Endothelial cell of umbilical vein (primary cell): Measurements from ENCODE around the gene STAT5B.

Source experiments
- CTCF ChIP-seq, 2 donors: IDR thresholded peaks; 1 replicate in 1 of 2; 2 replicates in 1 of 2; pipeline ENCODE4 v1.5.1; 2011; ENCODE audit warnings: low read length in 2 of 2, mild to moderate bottlenecking in 2 of 2, moderate library complexity in 2 of 2, control low read depth in 1 of 2, inconsistent platforms in 1 of 2, low read depth in 1 of 2; ENCODE audit not compliant: insufficient read depth in 1 of 2; ENCODE audit errors: extremely low read depth in 1 of 2
- EZH2 ChIP-seq: IDR thresholded peaks from 2 replicates; pipeline ENCODE4 v1.6.1; 2012; ENCODE audit warnings: borderline replicate concordance, low read depth, mild to moderate bottlenecking, moderate library complexity, low read length, inconsistent platforms; ENCODE audit not compliant: severe bottlenecking
- MAX ChIP-seq: IDR thresholded peaks from 2 replicates; pipeline ENCODE4 v1.6.1; 2011; ENCODE audit not compliant: insufficient read depth, insufficient read length
- MYC ChIP-seq: IDR thresholded peaks from one replicate; pipeline ENCODE4 v1.6.1; 2011; ENCODE audit warnings: mild to moderate bottlenecking, low read depth, low read length
- POLR2A ChIP-seq: IDR thresholded peaks from 2 replicates; pipeline ENCODE4 v1.6.1; 2012; ENCODE audit warnings: low read depth, mild to moderate bottlenecking, control low read depth, low read length
- POLR2AphosphoS5 ChIP-seq: IDR thresholded peaks from 2 replicates; pipeline ENCODE4 v1.6.1; 2012; ENCODE audit warnings: low read depth, mild to moderate bottlenecking, control low read depth, low read length, moderate library complexity; ENCODE audit not compliant: insufficient read depth

- TF ChIP-seq EZH2: no peak
- TF ChIP-seq CTCF (IDR thresholded peaks at IDR 0.05; ENCODE audit: extremely low read depth in 1 of 2, insufficient read depth in 1 of 2, low read depth in 1 of 2, low read length in 2 of 2): no peak
- no peak for TF ChIP-seq POLR2A
- no peak for TF ChIP-seq MAX
- no peak for TF ChIP-seq POLR2AphosphoS5
- no peak for TF ChIP-seq MYC
These were observed 32.3 kb upstream of the STAT5B start for GRCh38 chr17:42308446-42308845.
